HG03565 (cell line): ENCODE data around the gene IQSEC1.

ENCODE experiments used
- ATAC-seq: cut with Tn5 transposase; IDR thresholded peaks from one replicate; pipeline ENCODE4 v1.9.1; 2021; ENCODE audit warnings: mild to moderate bottlenecking, moderate library complexity; ENCODE audit not compliant: unreplicated experiment

The IQSEC1 gene

DNA sequence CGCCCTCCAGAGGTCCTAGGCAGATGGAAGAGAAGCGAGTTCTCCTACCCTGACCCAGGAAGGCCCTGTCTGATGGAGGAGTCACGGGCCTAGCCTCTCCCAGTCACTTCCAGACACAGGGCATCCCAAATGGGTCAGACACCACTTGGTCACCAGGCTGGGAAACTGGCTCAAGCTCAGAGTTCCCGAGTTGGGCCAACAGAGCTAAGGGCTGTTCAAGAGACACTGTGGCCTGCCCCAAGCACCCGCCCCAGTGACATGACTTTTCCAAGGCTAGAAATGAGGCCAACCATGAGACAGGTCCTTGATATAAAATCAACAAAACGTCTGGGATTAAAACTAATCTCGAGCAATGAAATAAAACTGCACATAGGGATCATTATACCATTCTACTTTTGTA lies 113.8 kb downstream of the IQSEC1 start:
- no peak for ATAC-seq

DNA sequence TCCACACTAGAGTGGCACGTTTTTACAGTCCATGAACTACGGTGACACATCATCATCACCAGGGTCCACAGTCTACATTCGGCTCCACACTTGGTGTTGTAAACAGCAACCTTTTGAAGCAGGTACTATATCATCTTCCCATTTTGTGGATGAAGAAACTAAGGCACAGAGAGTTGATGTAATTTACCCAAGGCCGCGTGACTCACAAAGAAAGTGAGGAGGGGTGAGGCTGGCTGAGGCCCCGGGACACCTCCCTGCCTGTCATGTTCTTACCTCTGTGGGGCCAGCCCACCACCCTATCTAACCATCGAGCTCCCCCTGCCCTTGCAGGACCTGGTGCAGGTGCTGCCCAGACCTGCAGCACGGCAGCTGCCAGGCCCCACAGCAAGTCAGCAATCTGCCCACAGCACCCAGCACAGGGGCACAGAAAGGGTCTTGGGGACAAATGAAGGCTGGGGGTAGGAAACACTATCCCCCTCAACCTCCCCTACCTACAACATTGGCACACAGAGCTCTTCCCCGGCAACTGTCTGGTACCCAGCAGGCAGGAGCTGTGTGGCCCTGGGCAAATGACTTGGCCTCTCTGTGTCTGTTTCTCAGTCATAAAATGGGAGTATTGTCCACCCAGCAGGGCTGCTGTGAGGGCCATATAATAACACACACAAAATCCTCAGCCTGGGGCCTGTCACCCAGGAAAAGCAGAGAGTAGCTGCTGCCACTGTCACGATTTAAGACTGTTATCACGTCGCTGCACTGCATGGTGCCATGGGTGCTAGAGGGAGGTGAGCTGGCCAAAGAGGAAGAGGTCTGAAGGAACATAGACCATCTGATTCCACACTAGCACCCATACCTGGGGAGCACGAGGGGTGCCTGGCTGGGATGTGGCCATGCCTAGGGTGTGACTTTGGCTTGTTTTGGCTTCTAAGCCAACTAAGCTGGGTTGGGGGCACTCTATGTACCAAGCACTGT lies 115.1 kb downstream of the IQSEC1 start:
- ATAC-seq, result no peak

DNA sequence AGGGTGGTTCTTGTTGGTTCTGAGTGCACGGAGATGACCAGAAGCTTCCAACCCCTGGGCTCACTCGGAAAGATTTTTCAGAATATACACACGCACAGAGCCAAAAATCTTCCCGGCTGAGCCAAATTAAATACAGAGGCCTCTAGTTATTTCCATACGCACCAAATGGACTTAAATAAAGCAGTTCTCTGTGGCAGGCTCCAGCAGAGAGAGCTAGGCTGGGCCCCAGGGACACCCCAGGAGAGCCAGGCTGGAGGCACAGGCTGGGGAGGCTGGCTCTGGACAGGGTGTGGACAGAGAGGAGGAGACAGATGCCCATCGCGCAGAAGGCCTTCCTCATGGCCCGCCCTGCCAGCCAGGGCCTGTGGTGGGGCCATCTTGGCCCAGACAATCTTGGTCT lies 115.9 kb downstream of the IQSEC1 start:
- ATAC-seq, result no peak

DNA sequence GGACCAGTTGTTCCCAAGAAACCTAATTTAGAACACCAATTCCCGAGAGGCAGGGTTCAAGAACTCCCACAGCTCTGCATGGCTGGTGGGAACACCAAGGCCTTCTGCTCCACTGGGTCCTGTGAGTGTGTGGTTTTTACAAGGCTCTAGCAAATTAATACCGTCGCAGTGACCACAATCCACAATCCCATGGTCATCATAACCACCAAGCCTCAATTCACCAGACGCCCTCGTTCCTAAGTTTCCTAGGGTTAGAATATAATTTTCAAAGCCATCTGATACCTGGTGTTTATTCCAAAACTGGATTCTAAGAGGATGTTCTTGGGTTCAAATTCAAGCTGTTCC lies 116.9 kb downstream of the IQSEC1 start:
- no peak for ATAC-seq

DNA sequence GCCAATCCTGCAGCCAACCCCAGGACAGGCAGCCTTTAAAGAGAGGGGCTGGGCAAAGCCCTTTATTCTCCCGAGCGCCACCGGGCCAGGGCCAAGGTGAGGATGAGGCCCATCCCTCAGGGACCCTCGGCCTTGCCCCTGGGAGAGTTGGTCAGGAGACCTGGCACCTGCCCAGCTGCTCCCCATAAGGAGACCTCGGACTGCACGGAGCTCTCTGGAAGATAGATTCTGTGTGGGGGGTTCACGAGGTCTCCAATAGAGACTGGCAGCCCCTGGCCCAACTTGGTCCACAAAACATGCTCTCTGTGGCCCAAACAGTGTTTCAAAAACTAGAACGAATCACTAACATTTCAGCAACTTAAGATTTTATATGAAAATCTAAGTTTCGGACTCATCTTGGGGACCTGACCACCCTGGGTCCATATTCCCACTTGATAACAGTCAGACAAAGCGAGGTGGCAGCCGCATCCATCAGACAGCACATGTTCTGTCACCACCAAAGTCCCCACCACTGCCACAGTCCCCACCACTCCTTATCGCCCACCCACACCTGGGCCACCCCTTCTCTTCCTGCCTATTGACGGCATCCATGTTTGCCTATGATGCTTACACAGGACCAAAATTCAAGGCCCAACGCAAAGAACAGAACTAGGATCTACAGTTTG lies 117.4 kb downstream of the IQSEC1 start:
- no peak for ATAC-seq

DNA sequence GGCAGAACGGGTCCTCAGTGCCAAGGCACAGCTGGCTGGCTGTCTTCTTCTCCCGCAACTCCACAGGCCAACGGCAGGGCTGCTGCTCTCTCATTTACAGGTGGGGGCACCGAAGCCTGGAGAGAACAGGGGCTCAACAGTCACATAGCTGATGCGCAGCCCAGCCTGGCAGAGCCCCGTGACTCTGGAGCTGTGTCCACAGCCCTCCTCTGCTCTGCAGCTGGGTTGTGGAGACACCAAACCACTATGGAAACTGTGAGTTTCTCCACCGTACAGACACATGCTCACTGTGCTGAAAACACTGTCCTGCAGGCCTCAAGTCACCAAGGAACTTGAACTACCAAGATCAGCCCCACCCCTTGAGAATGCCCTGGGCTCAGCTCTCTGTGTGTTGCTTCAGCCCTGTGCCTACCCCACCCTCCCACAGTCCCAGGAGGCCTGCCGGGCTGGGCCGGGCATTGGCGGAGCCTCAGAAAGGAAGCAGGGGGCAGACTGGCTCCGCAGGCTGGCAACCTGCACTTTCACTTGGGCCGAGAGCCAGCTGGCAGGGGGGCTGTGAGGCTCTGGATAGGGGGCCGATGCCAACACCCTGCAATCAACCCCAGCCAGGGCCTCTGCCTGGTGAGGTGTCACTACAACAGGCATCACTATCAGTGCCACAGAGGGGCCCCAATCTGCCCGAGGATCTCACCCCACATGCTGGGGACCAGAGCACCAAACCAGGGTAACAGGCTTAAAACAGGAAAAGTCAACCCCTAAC lies 118.2 kb downstream of the IQSEC1 start:
- ATAC-seq, result no peak

DNA sequence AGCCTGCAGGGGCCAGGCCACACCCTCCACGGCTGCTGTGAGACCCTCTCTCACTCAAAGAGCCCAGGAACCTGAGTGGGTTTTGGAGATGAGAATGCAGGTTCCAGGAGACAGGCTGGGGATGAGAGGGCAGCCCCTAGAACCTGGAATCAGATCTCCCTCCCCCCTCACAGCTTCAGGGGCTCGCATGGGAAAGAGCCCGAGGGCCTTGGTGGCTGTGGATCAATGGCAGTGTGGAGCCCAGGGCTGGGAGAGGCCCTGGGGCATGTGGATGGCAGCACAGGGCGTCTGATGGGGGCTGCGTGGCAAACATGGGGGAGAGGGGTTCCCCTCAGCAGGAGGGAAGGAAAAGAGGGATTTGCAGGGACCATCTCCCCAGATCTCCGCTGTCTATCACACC lies 119.0 kb downstream of the IQSEC1 start:
- no peak for ATAC-seq

DNA sequence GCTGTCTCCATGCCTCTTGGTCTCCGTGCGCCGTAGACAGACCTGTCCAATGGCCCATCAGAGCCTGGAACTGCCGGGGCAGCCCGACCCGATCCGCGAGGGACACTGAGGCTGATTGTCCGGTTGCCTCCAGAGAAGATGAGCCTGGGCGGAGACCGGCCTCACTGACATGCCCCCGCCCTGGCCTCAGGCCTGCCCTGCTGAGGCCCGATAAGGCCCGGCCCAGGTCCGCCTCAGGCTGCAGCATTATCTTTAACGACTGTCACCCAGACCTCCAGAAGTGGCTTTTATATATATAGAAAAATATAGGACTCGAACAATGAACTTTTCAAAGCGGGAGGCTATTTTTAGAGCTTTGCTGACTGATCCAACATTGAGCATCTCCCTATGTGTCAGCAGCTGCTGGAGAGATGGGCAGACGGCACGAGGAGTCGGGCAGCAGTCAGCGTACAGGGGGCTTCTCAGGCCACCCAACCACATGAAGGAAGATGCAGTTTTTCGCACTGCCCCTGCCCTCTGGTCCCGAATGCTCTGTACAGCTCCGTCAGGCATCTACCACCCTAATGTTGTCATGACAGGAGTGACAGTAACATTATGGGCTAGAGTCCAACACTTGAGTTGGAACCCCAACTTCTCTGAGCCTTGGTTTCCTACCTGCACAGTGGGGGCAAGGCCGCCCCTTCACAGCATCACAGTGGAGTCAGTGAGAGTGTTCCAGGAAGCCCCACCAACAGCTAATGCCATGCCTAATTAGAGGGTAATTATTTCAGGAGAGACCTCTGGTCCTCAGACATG lies 119.8 kb downstream of the IQSEC1 start:
- ATAC-seq, result no peak

DNA sequence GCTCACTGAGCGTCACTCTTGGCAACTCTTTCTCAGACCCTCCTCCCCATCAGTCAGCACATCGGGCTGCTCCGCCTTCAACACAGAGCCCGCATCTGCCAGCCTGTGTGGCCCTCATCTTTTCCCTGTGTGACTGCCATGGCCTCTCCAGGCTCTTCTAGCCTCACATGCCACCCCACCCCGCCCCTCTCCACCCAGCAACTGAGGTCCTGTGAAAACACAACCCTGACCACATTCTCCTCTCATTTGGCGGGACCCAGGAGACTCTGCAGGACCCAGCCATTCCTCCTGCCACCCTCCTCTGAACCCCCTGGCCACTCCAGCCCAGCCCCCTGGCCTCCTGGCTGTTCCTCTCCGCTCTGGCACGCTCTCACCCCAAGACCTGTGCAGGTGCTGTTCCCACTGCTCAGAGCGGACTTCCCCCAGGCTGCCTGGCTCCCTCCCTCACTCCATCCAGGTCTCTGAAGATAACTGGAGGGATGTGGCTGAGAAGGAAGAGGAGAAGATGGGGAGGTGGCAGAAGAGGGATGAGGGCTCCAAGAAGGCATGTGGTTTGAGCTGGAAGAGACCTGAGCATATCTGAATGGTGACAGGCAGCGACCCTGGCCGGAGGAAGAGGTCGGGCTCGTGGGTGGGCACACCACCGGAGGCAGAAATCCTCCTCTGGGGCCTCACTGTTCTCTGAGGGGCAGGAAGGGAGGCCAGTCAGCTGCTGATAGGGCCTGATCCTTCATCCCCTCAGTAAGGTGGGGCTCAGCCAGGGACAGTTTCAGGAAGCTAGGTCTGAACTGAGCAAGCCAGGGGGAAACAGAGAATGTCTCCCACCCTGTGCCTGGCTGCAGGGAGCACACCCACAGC lies 120.7 kb downstream of the IQSEC1 start:
- no peak for ATAC-seq

DNA sequence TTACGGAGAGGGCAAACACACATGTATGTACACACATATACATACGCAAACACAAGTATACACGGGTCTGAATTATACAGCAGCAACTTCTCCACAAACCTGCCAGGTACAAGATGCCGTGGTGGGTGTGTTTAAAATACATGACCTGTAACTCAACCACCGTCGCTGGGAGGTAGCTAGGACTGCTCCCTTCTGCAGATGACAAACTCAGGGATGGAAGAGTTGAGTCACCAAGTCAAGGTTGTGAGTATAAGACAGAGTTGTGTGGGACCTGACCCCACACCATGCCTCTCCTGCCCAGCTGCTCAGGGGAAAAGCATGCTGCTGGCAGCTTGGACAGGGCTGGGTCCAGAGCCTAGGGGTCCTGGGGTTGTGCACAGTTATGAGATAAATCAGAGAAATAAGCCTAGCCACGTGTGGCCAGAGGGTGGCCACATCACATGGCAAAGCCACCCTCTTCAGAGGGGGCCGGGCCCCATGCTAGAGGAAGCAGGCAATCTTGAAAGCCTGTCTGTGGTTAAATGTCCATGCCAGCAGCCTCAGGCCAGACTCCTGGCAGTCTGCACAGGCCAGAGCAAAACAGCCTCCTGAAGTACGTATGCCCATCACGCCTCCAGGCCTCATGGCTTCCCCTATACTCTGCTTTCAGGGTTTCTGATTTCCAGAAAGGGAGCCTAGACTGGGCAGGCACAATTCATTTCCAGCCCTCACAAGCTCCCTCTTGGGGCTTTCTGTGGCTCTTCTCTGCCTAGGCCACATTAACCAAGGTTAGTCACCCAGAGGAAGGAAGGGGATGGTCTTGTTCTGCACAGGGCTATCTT lies 124.1 kb downstream of the IQSEC1 start:
- peak; percentile 56 for ATAC-seq

DNA sequence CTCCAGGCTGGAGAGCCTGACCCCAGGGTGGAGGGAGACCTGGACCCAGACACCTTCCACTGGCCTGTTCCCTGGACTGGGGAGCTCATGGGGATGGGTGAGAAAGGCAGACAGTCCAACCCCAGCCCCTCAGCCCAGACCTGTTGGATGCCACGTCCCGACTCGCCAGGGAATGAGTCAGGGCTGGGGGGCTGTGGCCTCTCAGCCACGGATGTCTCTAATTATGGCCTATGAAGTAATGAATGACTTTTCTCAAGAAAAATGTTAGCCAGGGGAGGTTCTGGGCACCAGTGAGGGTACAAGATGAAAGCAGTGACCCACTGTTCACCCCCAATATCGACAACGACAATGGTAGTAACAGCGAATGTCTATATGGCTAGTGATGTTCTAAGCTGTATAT lies 124.9 kb downstream of the IQSEC1 start:
- ATAC-seq, result no peak

DNA sequence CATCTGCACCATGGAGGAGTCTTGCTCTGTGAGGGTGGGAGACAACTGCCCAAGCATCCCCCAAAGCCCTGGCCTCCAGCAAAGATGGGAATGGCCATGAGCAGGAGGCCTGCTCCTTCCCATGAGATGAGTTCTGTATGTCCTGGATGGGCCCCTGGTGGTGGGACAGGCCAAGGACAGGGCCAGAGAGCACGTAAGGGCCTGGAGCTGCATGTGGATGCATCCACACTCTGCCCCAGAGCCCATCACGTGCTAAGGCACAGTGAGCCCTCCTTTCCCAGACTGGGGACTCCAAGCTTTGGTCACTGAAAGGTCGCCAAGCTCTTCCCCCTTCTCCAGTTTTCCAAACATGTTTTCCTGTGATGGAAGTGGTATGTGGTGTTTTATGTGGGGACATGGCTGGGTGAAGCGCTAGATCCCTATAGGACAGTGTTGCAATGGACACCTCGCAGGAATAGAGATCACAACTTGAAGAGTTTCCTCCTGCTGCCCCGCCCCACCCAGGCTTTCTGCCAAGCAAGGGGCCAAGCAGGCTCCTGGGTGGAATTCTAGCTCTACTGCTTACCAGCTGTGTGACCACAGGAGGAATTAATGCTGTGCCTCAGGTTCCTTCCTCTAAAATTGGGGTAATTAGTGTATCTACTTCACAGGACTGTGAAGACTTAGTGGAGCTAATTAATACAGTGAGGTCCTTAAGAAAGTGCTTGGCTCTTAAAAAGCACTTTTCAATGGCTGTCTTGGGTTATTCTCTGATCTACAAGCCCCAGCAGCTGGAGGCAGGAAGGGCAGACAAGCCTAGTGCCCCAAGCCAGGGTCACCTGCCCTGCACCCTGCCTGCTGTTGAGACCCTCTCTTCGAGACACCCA lies 125.5 kb downstream of the IQSEC1 start:
- ATAC-seq, result no peak

DNA sequence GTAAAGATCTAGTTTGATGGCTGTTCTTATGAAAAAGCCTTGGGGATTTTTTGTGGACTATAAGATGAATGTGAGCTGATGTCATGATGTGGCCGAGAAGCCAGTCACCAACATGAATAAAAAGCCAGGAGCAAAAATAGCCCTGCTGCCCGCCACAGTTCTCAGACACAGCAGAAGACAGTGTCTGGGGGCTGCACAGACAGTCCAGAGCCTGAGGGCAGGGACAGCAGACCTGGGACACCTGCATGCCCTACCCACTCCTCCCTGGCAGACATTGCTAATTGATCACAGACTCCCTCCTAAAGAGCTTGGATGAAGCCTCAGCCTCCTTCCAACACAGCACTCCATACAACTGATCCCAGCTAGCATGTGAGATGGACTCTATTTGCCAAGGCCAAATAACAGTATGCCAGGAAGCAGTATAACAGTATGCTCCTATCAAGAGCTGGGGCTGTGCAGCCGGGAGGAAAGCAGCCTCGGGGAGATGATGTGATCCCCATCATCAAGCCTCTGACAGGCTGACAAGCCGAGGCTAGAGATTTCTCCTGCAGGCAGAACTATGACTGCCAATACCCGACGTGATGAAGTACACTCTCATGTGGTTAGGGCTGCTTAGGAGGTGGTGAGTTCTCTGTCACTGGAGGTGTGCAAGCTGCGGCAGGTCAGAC lies 126.4 kb downstream of the IQSEC1 start:
- no peak for ATAC-seq

DNA sequence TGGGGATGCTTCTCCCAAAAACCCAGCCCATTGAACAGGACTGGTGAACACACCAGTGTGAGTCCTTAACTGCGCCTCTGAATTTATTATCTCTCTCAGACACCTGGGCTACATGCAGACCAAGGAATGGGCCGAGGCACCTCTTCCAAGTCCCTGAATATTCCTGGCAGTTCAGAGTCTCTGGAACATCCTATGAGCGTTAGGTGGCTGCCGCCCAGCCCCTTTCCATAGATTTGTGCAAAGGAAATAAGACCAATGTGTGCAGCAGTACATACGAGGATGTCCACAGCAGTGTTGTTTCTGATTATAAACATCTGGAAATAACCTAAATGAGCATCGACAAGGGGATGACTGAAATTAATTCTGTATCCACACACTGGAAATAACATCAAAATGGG lies 127.0 kb downstream of the IQSEC1 start:
- no peak for ATAC-seq

DNA sequence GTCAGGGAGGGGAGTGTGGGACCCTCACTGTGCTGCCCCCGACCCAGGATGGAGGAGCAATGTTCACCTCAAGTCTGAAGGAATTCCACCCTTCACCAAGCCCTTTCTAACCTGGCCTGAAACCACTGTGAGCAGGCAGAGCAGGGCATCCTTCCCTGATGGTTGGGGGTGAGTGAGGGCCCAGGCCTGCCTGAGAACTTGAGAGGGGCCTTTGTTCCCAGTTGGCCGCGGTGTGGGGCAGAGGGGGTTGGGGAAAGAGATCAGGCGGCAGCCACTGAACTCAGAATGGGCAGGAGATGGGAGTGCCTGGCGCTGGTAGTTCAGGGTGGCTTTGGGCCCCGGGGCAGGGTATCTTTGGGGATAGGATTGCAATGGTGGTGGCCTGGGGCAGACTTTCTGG lies 128.4 kb downstream of the IQSEC1 start:
- no peak for ATAC-seq

DNA sequence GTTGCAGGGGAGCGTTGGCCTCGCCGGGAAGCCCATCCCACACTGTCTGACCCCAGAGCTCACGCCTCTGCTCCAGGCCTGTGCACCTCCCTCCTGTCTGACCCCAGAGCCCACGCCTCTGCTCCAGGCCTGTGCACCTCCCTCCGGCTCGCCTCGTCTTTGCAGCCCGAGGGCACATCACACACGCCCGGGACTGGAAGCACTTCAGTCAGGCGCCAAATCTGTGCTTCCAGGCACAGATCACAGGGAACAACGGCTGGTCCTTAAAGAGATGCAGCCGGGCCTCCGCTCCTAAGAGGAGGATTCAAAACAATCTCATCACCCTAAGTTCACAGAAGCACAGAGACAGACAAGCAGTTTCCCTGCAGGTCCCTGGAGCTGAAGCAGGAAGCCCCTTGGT lies 128.8 kb downstream of the IQSEC1 start:
- ATAC-seq, result no peak

DNA sequence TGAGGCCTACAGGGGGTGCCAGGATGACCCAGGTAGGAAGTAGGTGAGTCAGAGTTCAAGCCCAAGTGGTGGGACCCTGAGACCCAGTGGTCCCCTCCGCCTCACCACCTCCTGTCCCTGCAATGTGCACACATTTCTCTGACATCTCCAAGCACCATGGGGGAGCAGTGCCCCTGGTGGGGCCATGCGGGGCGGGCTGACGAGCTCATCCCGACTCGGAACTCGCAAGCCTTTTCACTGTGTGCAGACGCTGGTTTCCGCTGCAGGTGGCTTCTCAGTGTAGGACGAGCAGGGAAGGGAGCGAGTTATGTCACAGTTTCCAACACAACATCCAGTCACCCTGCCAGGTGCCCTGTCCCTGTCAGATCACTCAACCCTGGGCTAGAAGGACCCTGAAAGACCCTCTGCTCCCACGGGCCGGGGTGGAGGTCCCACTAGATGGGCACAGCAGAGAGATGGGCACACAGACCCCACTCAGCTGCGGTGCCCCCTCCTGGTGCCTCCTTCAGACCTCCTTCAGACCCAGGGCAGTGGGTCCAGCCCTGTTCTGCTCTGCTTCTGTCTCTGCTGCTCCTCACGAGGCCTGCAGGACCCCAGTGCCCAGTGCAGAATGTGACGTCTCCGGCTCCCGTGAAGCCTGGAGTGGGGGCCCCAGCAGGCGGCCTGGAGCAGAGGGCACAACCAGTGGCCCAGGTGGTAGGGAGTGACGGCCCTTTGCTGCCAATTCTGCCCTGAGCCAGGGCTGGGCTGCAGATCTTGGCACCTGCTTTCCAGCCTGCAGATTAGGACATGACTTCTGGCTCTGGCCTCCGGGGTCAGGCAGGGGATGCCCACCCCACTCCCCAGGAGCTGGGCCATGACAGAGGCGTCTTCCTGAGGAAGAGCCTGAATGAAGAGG lies 129.9 kb downstream of the IQSEC1 start:
- no peak for ATAC-seq
